Stomach (tissue), 9 donors: ENCODE data around the gene GLCE. TPM values are rescaled to one million over a fixed set of nuclear protein-coding genes. Genes with fewer than 3 reads are reported as not detected.
A peak's percentile ranks its signal among the peaks of the same experiment; 100 is the strongest.

ENCODE experiments used
- DNase-seq, 2 donors: peaks; one replicate each; pipeline versions ENCODE4 v3.0.0 to v3.0.0-alpha.2; 2013 to 2019
- H3K27ac ChIP-seq, 5 donors: fragments of 200-600 bp in 4 of 5; sonication (generic) in 4 of 5; one replicate each; pipeline ENCODE4 v1.5.1; 2013 to 2019; ENCODE audit warnings: mild to moderate bottlenecking in 1 of 5, moderate library complexity in 1 of 5
- H3K27me3 ChIP-seq, 3 donors: fragments of 200-600 bp; sonication (generic); one replicate each; pipeline ENCODE4 v1.5.1; 2017 to 2019; ENCODE audit warnings: mixed run types in 1 of 3
- H3K36me3 ChIP-seq, 4 donors: fragments of 200-600 bp; sonication (generic); 1 replicate in 3 of 4; 2 replicates in 1 of 4; pipeline ENCODE4 v1.5.1; 2016 to 2019
- H3K4me1 ChIP-seq, 4 donors: fragments of 200-600 bp; sonication (generic); one replicate each; pipeline ENCODE4 v1.5.1; 2016 to 2019
- H3K4me3 ChIP-seq, 4 donors: fragments of 200-600 bp; sonication (generic) in 3 of 4; one replicate each; pipeline ENCODE4 v1.5.1; 2016 to 2019; ENCODE audit warnings: mild to moderate bottlenecking in 1 of 4
- H3K9me3 ChIP-seq, 4 donors: fragments of 200-600 bp; sonication (generic); one replicate each; pipeline ENCODE4 v1.5.1; 2016 to 2019
- CTCF ChIP-seq, 7 experiments: fragments of 450-650 bp in 4 of 7; fragments of 200-600 bp in 3 of 7; sonication (generic) in 3 of 7; IDR thresholded peaks; one replicate each; pipeline ENCODE4 v1.5.1; 2016 to 2019; ENCODE audit warnings: antibody characterized with exemption in 7 of 7, control low read depth in 2 of 7, mild to moderate bottlenecking in 1 of 7
- EP300 ChIP-seq: sonication (generic); formaldehyde crosslinking; IDR thresholded peaks from one replicate; pipeline ENCODE4 v1.6.1; 2017; ENCODE audit warnings: antibody characterized with exemption
- POLR2A ChIP-seq, 4 donors: fragments of 450-650 bp; IDR thresholded peaks; one replicate each; pipeline ENCODE4 v1.6.1; 2016; ENCODE audit warnings: antibody characterized with exemption in 4 of 4, control low read depth in 2 of 4, mild to moderate bottlenecking in 1 of 4, moderate library complexity in 1 of 4
- POLR2AphosphoS5 ChIP-seq, 3 donors: sonication (generic); formaldehyde crosslinking; IDR thresholded peaks; one replicate each; pipeline ENCODE4 v1.6.1; 2016; ENCODE audit warnings: antibody characterized with exemption in 3 of 3
- WGBS, 5 donors: extraction: QIAGEN DNeasy Blood & Tissue Kit in 3 of 5; methylation state at CpG; one replicate each; pipeline versions ENCODE4 v1.1.5 to v1.1.7; 2013 to 2018; 5-methylcytosine and 5-hydroxymethylcytosine counted together
- intact Hi-C: fragments of 100-400 bp; cut with DNase I; formaldehyde crosslinking; loops from one replicate; pipeline ENCODE4 v1.15.1; 2023; ENCODE audit warnings: low total_unique reads
- polyA plus RNA-seq, 3 donors: library from polyadenylated mRNA; stranded (reverse); fragments of 200-250 nt; gene quantifications; one replicate each; pipeline ENCODE4 v1.2.3, GENCODE V29; 2013
- total RNA-seq, 5 donors: library from RNA; depleted of rRNA; stranded (reverse); fragments of >200 nt; gene quantifications; one replicate each; pipeline versions ENCODE4 v1.1.0 to v1.2.3, GENCODE V29; 2014 to 2016
- donor health status: healthy with polysubstance abuse.
- donor health status: Bipolar disorder and iron deficiency.
- donor health status: healthy.

The GLCE gene
- total and polyA plus RNA-seq, 8 donors: 5.5 to 50.9 (median 22.1) TPM

GRCh38 chr15:69140306-69140705, 20.1 kb upstream of the GLCE start:
- H3K4me1 ChIP-seq: peaks cover 0 to 7% (median 0%) of the 10 kb centered on the region in 4 donors
- H3K36me3 ChIP-seq: no peaks in the 10 kb centered on the region
- DNase-seq: peak in 1 of 2 donors; percentile 34
- intact Hi-C loops: no loop called here
- WGBS, 5 donors: 64 to 83% (median 82%) methylated on average over 13 of the region's 13 CpGs
- no peak for TF ChIP-seq POLR2AphosphoS5 (IDR thresholded peaks at IDR 0.05)
- TF ChIP-seq EP300: no peak
- no peak for TF ChIP-seq POLR2A (IDR thresholded peaks at IDR 0.05)
- TF ChIP-seq CTCF (IDR thresholded peaks at IDR 0.05): no peak
- H3K4me3 ChIP-seq: no peak overlapping the region
- H3K27ac ChIP-seq: no peak overlapping the region
- H3K9me3 ChIP-seq: no peaks in the 10 kb centered on the region
- H3K27me3 ChIP-seq: peaks cover 0 to 47% (median 0%) of the 10 kb centered on the region in 3 donors

- no peaks in the 10 kb centered on the region for H3K36me3 ChIP-seq
- intact Hi-C loops: no loop called here
- peak in 1 of 2 donors; percentile 57 for DNase-seq
- no peaks in the 10 kb centered on the region for H3K9me3 ChIP-seq
- peaks cover 0 to 7% (median 0%) of the 10 kb centered on the region in 4 donors for H3K4me1 ChIP-seq
- peaks cover 0 to 52% (median 4%) of the 10 kb centered on the region in 3 donors for H3K27me3 ChIP-seq
- H3K4me3 ChIP-seq: no peak overlapping the region
- TF ChIP-seq POLR2A (IDR thresholded peaks at IDR 0.05) (no peak), EP300 (no peak), CTCF (IDR thresholded peaks at IDR 0.05) (no peak), POLR2AphosphoS5 (IDR thresholded peaks at IDR 0.05) (no peak)
- 30 to 51% (median 45%) methylated on average over 3 of the region's 3 CpGs for WGBS, 5 donors
- no peak overlapping the region for H3K27ac ChIP-seq
These were observed 19.1 kb upstream of the GLCE start for GRCh38 chr15:69141286-69141701.

GRCh38 chr15:69141833-69142232, 18.6 kb upstream of the GLCE start:
- intact Hi-C loops: no loop called here
- H3K4me3 ChIP-seq: no peak overlapping the region

GRCh38 chr15:69143756-69144436, 16.5 kb upstream of the GLCE start:
- intact Hi-C loops: no loop called here
- no peak for TF ChIP-seq EP300
- TF ChIP-seq POLR2A (IDR thresholded peaks at IDR 0.05): no peak
- TF ChIP-seq POLR2AphosphoS5 (IDR thresholded peaks at IDR 0.05): no peak
- Histone ChIP-seq H3K9me3 (no peaks in the 10 kb centered on the region), H3K27ac (no peak overlapping the region), H3K36me3 (no peaks in the 10 kb centered on the region), H3K27me3 (peaks cover 0 to 49% (median 4%) of the 10 kb centered on the region in 3 donors), H3K4me1 (peaks cover 0 to 7% (median 0%) of the 10 kb centered on the region in 4 donors), H3K4me3 (no peak overlapping the region)
- 23 to 41% (median 39%) methylated on average over 4 of the region's 4 CpGs for WGBS, 5 donors
- DNase-seq: peak in 1 of 2 donors; percentile 40

More at GRCh38 chr15:69141833-69142232, 18.6 kb upstream of the GLCE start:
- Histone ChIP-seq H3K27me3 (peaks cover 0 to 57% (median 4%) of the 10 kb centered on the region in 3 donors), H3K27ac (no peak overlapping the region), H3K36me3 (no peaks in the 10 kb centered on the region), H3K9me3 (no peaks in the 10 kb centered on the region), H3K4me1 (peaks cover 0 to 7% (median 0%) of the 10 kb centered on the region in 4 donors)
- TF ChIP-seq EP300 (no peak), POLR2A (IDR thresholded peaks at IDR 0.05) (no peak), CTCF (IDR thresholded peaks at IDR 0.05) (no peak), POLR2AphosphoS5 (IDR thresholded peaks at IDR 0.05) (no peak)
- WGBS, 5 donors: 41 to 67% (median 57%) methylated on average over 1 of the region's 1 CpG
- DNase-seq: no peak

GRCh38 chr15:69144530-69144929, 15.9 kb upstream of the GLCE start:
- no peak overlapping the region for H3K27ac ChIP-seq
- H3K27me3 ChIP-seq: peaks cover 0 to 45% (median 4%) of the 10 kb centered on the region in 3 donors

More at GRCh38 chr15:69144530-69144929, 15.9 kb upstream of the GLCE start:
- H3K9me3 ChIP-seq: no peaks in the 10 kb centered on the region
- H3K4me1 ChIP-seq: peaks cover 0 to 7% (median 0%) of the 10 kb centered on the region in 4 donors
- WGBS, 5 donors: 70 to 78% (median 77%) methylated on average over 5 of the region's 5 CpGs
- no peaks in the 10 kb centered on the region for H3K36me3 ChIP-seq
- no peak overlapping the region for H3K4me3 ChIP-seq
- intact Hi-C loops: no loop called here
- no peak for TF ChIP-seq CTCF (IDR thresholded peaks at IDR 0.05)
- TF ChIP-seq POLR2A (IDR thresholded peaks at IDR 0.05): no peak
- TF ChIP-seq EP300: no peak
- no peak for TF ChIP-seq POLR2AphosphoS5 (IDR thresholded peaks at IDR 0.05)
- DNase-seq: no peak
